T1000 (cell line): Measurements from ENCODE around the gene UCN3.
A peak's percentile ranks its signal among the peaks of the same experiment; 100 is the strongest.
"Not testable (repeated sequence)": the region's sequence is repeated elsewhere in the genome, so short reads cannot be mapped to it uniquely, and the experiment has no call there.

Source experiments
- DNase-seq: peaks from one replicate; lab custom pipeline; 2025; ENCODE audit warnings: mixed read lengths; lab: John Stamatoyannopoulos, UW

UCN3 gene

GRCh38 chr10:5410787-5411186 lies 46.0 kb downstream of the UCN3 start:
- DNase-seq, result not testable (repeated sequence)

DNA sequence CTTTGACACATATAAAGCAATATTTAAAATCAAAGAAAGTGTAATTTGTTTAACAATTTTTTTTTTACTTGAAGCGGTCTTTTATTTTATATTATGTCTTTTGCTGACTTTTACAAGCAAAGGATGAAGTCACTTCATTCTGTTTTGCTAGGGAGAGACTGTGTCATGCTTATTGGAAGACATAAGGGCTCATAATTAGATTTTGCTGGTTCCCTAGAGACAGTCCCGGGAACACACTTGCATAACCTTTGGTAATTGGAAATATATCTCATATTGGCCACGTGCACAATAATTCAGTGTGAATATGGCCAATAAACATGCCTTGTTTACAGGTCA lies 47.1 kb downstream of the UCN3 start:
- no peak for DNase-seq

DNA sequence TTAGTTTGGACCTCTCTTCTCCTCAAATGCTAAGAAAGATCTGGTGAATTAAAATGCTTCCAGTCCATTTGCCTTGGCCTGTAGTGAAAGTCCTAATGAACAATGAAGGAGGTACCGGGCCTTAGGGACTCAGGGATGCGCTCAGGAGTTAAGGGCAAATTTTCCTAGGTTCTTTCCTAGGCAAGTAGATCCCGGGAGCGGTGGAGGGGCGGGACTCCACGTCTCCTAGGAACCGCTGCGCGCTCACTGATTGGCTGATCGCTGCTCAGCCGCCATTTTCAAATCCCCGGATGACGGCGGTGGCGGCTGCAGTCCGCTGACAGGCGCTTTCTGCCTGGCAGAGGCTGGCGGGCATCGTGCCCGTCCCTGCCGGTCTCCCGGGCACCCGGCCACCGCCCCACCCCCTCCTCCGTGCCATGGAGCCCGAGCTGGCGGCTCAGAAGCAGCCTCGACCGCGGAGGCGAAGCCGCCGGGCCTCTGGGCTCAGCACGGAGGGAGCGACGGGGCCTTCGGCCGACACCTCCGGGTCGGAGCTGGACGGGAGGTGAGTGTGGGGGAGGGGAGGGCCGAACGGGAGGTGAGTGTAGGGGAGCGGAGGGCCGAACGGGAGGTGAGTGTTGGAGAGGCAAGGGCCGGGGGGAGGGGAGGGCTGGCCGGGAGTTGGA lies 47.6 kb downstream of the UCN3 start, which contains the start of gene NET1:
TSS of gene NET1 (plus strand) at position 281 of the 665 bp plus-strand sequence. CDS start at position 417, 136 bp downstream.
- peak; percentile 84 for DNase-seq

DNA sequence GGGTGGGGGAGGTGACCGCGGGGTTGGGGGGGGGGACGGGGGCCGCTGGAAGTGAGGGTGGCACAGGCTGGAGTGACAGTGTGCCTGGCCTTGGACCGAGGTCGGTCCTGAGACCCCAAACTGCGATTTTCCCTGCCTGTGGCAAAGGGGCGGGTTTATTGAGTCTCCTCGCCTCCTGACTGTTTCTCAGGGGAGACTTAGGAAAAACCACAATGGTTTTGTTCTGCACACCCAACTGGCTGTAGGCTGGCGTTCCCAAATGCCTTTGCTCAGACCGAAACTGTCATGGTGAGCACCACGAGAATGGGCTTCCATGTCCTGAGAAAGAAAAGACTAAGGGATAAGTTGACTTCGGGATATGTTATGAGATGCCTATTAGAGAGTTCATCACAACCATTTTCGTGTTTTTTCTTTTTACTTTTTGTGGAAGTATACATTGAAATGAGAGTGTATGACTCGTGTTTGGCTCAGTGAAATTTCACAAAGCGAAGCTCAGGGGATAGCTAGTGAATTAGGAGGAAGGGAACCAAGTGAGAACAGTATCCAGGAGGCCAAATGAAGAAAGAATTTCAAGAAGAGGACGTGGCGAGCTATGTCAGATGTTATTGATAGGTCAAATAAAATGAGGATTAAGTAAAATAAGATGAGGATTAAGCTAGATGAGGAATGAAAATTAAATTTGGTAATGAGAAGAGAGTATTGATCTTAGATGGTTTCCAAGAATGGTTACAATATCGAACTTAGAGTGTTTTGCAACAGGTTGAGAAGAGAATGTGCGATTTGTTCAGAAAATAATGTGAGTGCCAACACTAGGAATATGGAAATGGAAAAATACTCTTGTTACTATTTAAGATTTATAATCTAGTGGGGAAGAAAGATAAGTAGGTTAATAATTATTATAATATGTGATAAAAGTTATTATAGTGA lies 48.5 kb downstream of the UCN3 start:
- DNase-seq, result no peak

DNA sequence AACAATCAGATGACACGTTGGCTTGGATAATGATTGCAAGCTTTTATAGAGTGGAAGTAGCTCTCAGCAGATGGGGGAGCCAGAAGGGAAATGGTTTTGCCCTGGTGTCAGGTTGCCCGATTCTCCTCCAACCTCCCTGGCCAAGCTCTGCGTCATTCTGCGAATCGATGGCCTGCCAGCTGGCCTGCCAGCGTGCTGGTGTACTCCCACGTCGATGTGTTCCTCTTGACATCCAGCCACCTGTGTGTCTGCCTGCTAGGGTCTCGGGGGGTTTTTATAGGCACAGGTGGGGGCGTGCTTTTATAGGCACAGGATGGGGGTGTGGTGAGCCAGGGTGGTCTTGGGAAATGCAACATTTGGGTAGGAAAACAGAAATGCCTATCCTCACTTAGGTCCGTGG lies 52.2 kb downstream of the UCN3 start:
- no peak for DNase-seq

- no peak for DNase-seq
Observed at GRCh38 chr10:5418584-5418983, 53.8 kb downstream of the UCN3 start.

DNA sequence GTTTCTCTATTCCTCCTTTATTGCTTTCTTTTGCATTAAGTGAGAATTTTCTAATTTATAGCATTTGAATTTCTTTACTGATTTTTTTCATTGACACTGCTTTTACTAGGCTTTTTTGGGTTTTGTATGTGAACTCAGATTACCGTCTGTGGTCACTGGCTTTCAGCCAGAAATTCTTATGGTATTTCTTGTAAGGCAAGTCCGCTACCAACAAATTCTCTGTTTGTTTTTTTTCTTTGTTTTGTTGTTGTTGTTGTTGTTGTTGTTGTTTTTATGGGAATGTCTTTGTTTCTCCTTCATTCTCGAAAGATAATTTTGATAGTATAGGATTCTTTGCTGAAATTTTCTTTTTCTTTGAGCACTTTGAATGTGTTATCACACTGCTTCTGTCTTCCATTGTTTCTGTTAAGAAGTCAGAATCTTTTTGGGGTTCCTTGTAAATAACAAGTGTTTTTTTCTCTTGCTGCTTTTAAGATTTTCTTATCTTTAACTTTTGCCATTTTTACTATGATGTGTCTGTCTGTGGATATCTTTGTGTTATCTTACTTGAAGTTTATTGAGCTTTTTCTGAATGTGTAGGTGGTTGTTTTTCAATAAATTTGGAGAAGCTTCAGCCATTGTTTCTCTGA lies 54.8 kb downstream of the UCN3 start:
- DNase-seq, result no peak

DNA sequence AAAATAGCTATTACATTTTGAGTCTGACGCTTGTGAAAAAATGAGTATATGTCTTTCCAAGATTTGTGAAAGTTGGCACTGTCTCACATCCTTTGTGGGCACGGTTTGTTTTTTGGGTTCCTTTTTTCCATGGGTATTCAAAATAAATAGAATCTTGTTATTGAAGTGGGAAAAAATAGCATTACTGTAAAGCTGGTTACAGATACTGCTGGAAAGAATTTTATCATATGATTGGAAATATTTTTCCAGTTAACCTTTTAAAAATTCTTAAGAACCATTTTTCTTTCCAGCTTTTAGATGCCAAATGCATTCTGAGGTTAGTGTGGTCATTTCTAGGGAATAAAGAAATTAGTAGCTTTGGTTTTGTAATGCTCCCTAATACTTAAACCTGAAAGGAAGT lies 59.0 kb downstream of the UCN3 start:
- no peak for DNase-seq
